ENCODE measurements around the gene WDR18.

The WDR18 gene

GRCh38 chr19:988081-988480, 3.9 kb downstream of the WDR18 start:
- Histone ChIP-seq H3K9me3 (no peaks in the 10 kb centered on the region), H3K36me3 (peaks cover 32 to 67% (median 55%) of the 10 kb centered on the region in 3 donors), H3K27ac (no peak overlapping the region), H3K4me1 (peaks cover 0 to 22% (median 14%) of the 10 kb centered on the region in 4 donors), H3K27me3 (peaks cover 0 to 9% of the 10 kb centered on the region in 2 donors), H3K4me3 (no peak overlapping the region)
- DNase-seq: no peak
- TF ChIP-seq CTCF (IDR thresholded peaks at IDR 0.05): no peak
- intact Hi-C loops (cut with DNase I; ENCODE audit: low total_unique reads): loop anchor here (10.0 kb wide), 1 partner anchor 133 kb away; the partner anchor contains the start of genes CFD and ELANE

- Histone ChIP-seq H3K4me1 (peaks cover 0 to 19% (median 10%) of the 10 kb centered on the region in 4 donors), H3K27ac (no peak overlapping the region), H3K4me3 (no peak overlapping the region), H3K36me3 (peaks cover 36 to 71% (median 59%) of the 10 kb centered on the region in 3 donors), H3K9me3 (no peaks in the 10 kb centered on the region), H3K27me3 (peaks cover 0 to 13% of the 10 kb centered on the region in 2 donors)
- no peak for DNase-seq
- TF ChIP-seq CTCF (IDR thresholded peaks at IDR 0.05): no peak
- intact Hi-C loops (cut with DNase I; ENCODE audit: low total_unique reads): loop anchor here (10.0 kb wide), 1 partner anchor 134 kb away; the partner anchor contains the start of genes CFD and ELANE
These were observed 4.4 kb downstream of the WDR18 start for GRCh38 chr19:988510-988909.

GRCh38 chr19:989381-990081, 5.4 kb downstream of the WDR18 start:
- Histone ChIP-seq H3K9me3 (no peaks in the 10 kb centered on the region), H3K4me1 (peaks cover 0 to 14% (median 5%) of the 10 kb centered on the region in 4 donors), H3K36me3 (peaks cover 42 to 81% (median 69%) of the 10 kb centered on the region in 3 donors), H3K4me3 (no peak overlapping the region), H3K27me3 (peaks cover 0 to 24% of the 10 kb centered on the region in 2 donors), H3K27ac (no peak overlapping the region)
- no peak for DNase-seq
- intact Hi-C loops (cut with DNase I; ENCODE audit: low total_unique reads): loop anchor here (10.0 kb wide), 1 partner anchor 135 kb away; the partner anchor contains the start of genes CFD and ELANE
- peak in 1 of 2 experiments; percentile 10 for TF ChIP-seq CTCF (IDR thresholded peaks at IDR 0.05)

GRCh38 chr19:990119-990571, 6.0 kb downstream of the WDR18 start:
- no peaks in the 10 kb centered on the region for H3K9me3 ChIP-seq
- intact Hi-C loops (cut with DNase I; ENCODE audit: low total_unique reads): no loop called here
- no peak for DNase-seq
- H3K4me3 ChIP-seq: no peak overlapping the region
- TF ChIP-seq CTCF (IDR thresholded peaks at IDR 0.05): no peak
- H3K27me3 ChIP-seq: peaks cover 0 to 30% of the 10 kb centered on the region in 2 donors
- no peak overlapping the region for H3K27ac ChIP-seq
- peaks cover 0 to 8% (median 2%) of the 10 kb centered on the region in 4 donors for H3K4me1 ChIP-seq
- H3K36me3 ChIP-seq: peaks cover 42 to 87% (median 72%) of the 10 kb centered on the region in 3 donors

- H3K4me3 ChIP-seq: no peak overlapping the region
These were observed 6.6 kb downstream of the WDR18 start for GRCh38 chr19:990746-991145.

More at GRCh38 chr19:990746-991145, 6.6 kb downstream of the WDR18 start:
- intact Hi-C loops (cut with DNase I; ENCODE audit: low total_unique reads): no loop called here
- peaks cover 42 to 88% (median 72%) of the 10 kb centered on the region in 3 donors for H3K36me3 ChIP-seq
- peaks cover 0 to 36% of the 10 kb centered on the region in 2 donors for H3K27me3 ChIP-seq
- no peak overlapping the region for H3K27ac ChIP-seq
- H3K4me1 ChIP-seq: peaks cover 0 to 3% (median 1%) of the 10 kb centered on the region in 4 donors
- no peak for DNase-seq
- no peak for TF ChIP-seq CTCF (IDR thresholded peaks at IDR 0.05)
- H3K9me3 ChIP-seq: no peaks in the 10 kb centered on the region
